Epithelial cell of proximal tubule (primary cell): Measurements from ENCODE around the gene ADARB2. TPM values are rescaled to one million over a fixed set of nuclear protein-coding genes. Genes with fewer than 3 reads are reported as not detected.

Source experiments
- DNase-seq: peaks from one replicate; pipeline ENCODE4 v3.0.0-alpha.2; 2011; ENCODE audit warnings: low read depth
- H3K4me3 ChIP-seq: 2 replicates; pipeline ENCODE4 v1.5.1; 2011; ENCODE audit warnings: low read depth, mild to moderate bottlenecking, low read length
- total RNA-seq: library from RNA; depleted of rRNA; stranded (reverse); fragments of >200 nt; gene quantifications from 2 replicates; pipeline ENCODE4 v1.2.3, GENCODE V29; 2015
- TF ChIP-seq, protein P1 (sequence below): conservative IDR thresholded peaks from 2 replicates; pipeline ENCODE4 v1.5.1; 2012; ENCODE audit warnings: low read depth, mild to moderate bottlenecking, low read length

Gene ADARB2
- total RNA-seq, 1 donor from 2014 or later = 0.63 TPM

DNA sequence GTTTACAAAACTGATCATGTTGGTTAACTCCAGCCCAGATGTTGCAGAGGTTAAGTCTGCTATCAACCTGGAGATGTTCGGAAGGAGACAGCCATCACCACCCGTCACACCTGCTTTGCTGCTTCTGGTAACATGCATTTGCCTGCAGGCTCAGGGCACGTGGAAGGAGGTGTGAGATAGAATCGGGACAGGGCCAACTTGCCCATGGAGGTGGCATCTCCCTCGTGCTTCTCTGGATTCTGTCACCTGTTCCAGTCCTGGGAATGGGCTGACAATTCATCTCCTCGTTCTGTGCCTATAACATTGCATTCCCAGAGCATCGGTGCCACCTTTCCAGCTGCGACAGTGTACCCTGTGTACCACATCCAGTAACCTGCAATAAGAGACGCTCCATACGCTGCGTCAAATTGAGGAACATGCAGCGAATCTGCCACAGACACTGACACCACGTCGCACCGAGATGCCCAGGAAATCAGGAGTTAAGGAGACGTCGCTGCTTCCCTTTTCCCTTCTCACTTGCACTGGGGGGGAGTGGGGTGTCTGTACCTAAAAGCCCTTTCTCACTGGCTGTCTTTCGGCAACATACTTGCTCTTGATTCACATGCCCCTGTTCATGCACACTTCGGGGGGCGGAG, 65.8 kb downstream of the ADARB2 start:
- H3K4me3 ChIP-seq = no peak overlapping the region
- DNase-seq = no peak
- TF ChIP-seq, protein P1, sequence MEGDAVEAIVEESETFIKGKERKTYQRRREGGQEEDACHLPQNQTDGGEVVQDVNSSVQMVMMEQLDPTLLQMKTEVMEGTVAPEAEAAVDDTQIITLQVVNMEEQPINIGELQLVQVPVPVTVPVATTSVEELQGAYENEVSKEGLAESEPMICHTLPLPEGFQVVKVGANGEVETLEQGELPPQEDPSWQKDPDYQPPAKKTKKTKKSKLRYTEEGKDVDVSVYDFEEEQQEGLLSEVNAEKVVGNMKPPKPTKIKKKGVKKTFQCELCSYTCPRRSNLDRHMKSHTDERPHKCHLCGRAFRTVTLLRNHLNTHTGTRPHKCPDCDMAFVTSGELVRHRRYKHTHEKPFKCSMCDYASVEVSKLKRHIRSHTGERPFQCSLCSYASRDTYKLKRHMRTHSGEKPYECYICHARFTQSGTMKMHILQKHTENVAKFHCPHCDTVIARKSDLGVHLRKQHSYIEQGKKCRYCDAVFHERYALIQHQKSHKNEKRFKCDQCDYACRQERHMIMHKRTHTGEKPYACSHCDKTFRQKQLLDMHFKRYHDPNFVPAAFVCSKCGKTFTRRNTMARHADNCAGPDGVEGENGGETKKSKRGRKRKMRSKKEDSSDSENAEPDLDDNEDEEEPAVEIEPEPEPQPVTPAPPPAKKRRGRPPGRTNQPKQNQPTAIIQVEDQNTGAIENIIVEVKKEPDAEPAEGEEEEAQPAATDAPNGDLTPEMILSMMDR = no peak

DNA sequence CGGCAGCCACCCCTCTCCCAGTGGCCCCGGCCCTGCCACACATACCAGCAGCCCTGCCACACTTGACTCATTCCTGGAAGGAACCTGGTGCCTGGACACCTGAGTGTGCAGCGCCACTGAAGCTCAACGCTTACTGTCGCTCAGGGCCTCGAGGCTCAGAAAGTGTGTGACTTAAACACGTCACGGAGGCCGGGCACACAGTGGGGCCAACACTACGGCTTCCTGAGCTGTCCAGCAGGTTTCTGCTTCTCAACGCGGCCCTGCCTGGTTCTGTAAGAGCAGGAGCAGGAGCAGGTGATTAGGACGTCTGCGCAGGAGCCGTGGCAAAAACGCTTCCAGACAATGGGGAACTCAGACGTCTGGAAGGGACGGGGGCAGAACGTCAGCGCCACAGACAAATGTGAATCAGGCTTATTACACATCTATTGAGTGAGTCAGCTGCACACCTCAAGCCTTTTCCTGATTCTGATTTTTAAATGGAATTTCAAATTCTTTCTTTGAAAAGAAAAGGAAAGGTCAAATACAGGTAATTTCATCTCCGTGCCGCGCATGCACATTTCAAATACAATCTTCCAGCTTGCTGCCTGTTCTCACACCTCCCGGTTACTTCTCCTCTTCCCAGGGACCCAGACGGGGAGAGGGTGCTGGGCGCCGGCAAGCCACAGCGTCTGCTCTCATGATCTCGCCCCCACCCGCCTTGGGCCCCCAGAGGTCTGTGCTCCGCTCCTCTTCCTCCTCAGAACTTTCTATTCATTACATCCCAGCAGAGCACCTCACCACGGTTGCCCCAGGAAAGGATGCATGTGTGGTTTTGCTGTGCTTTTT, 66.6 kb downstream of the ADARB2 start:
- DNase-seq = no peak
- TF ChIP-seq, protein P1 = no peak
- no peak overlapping the region for H3K4me3 ChIP-seq

DNA sequence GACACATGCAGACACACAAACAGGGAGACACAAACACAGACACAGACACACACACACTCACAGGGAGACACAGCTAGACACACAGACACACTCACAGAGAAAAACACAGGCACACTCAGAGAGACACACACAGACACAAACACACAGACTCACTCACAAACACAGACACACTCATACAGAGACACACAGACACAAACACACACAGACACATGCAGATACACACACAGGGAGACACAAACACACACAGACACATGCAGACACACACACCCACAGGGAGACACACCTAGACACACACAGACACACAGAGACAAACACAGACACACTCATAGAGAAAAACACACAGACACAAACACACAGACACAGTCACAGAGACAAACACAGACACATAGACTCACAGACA, 67.9 kb downstream of the ADARB2 start:
- no peak overlapping the region for H3K4me3 ChIP-seq
- TF ChIP-seq, protein P1 = no peak
- no peak for DNase-seq

DNA sequence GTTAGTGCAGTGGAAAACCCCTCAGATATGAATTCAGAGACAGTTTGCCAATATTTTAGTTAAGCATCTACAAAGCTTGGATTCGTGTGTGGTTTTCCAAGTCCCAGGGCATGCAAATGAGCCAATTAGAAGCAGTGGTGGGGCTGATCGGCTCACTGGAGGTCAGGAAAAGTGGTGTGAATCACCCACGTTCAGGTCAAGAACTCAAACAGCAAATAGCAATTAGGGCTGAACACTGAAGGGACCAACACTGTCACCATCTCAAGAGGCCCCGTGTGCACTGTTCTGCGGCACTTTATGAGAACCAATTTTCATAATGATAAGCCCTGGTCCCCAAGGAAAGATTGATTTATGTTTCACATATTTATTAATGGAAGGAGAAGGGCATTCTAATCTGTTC, 68.9 kb downstream of the ADARB2 start:
- no peak overlapping the region for H3K4me3 ChIP-seq
- no peak for DNase-seq
- TF ChIP-seq, protein P1 = no peak

DNA sequence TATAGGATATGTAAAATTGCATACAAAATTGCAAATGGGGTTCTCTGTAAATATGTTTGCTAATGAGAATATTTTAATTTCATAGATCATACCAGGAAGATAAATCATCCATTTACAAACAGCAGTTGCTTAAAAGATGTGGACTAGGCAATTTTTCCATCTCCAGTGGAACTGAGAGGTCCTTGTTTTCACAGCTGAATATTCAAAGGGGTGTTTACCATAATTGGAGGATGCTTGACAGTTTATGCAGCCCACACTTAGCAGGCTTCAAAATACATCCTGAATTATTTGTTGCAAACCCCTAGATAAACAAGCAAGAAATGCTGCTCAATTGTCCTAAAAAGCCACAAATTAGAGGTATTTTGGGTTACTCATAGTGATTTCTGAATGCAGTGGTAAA, 69.9 kb downstream of the ADARB2 start:
- TF ChIP-seq, protein P1 = no peak
- no peak for DNase-seq
- no peak overlapping the region for H3K4me3 ChIP-seq

DNA sequence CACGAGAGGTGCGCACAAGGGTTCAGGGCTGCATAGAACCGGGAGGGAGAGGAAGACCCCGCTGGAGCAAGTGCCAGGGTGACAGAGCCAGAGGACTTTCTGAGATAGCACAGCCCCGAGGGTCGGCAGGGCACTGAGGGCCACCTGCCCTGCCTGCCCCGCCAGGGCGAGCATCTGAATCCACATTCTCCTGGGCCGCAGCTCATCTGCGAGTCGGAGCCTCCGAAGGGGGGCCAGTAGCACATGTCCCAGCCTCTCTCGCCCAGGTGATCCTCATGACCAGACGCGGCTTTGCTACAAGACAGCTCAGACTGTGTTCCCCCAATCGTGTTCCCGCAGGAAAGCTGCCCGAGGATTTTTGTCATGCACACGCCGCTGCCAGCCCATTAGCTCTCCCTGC, 71.2 kb downstream of the ADARB2 start:
- DNase-seq = no peak
- no peak overlapping the region for H3K4me3 ChIP-seq
- TF ChIP-seq, protein P1 = no peak
